Lower lobe of right lung (tissue), 2 donors: ENCODE data around the gene CLSTN2. TPM values are rescaled to one million over a fixed set of nuclear protein-coding genes. Genes with fewer than 3 reads are reported as not detected.

ENCODE experiments used
- ATAC-seq, 2 donors: fragments of 200-7000 bp; cut with Tn5 transposase; one replicate each; pipeline ENCODE4 v1.9.1; 2020 to 2022; ENCODE audit warnings: mild to moderate bottlenecking in 2 of 2, moderate library complexity in 2 of 2
- DNase-seq: peaks from one replicate; pipeline ENCODE4 v3.0.0-alpha.2; 2020
- H3K27ac ChIP-seq: fragments of 200-600 bp; one replicate; pipeline ENCODE4 v1.8.0; 2022
- H3K27me3 ChIP-seq: fragments of 200-600 bp; one replicate; pipeline ENCODE4 v1.8.0; 2022; ENCODE audit warnings: low read depth
- H3K36me3 ChIP-seq: fragments of 200-600 bp; one replicate; pipeline ENCODE4 v1.8.0; 2022; ENCODE audit warnings: mild to moderate bottlenecking
- H3K4me1 ChIP-seq: fragments of 200-600 bp; one replicate; pipeline ENCODE4 v1.8.0; 2022
- H3K4me3 ChIP-seq: fragments of 200-600 bp; one replicate; pipeline ENCODE4 v1.8.0; 2022; ENCODE audit warnings: mild to moderate bottlenecking
- H3K9me3 ChIP-seq: fragments of 200-600 bp; one replicate; pipeline ENCODE4 v1.8.0; 2022
- CTCF ChIP-seq: fragments of 200-600 bp; IDR thresholded peaks from one replicate; pipeline ENCODE4 v1.8.0; 2022; ENCODE audit warnings: antibody characterized with exemption, mild to moderate bottlenecking
- intact Hi-C: fragments of 100-400 bp; cut with DNase I; formaldehyde crosslinking; loops from one replicate; pipeline ENCODE4 v1.11.0; 2022
- total RNA-seq: library from RNA; stranded (reverse); fragmentation: NEBNext Ultra II Directional; extraction: Animal tissue kit (Norgen Biotek cat#: 25700); gene quantifications from one replicate; pipeline ENCODE4 v1.2.1, GENCODE V29; 2021
- donor health status: DM: no; HTN: yes; CAD: no; lungs with severe emphysema.

CLSTN2 gene
- total RNA-seq, 1 donor from 2014 or later = 4.5 TPM

- H3K27me3 ChIP-seq = no peaks in the 10 kb centered on the region
- intact Hi-C loops = no loop called here
- no peaks in the 10 kb centered on the region for H3K36me3 ChIP-seq
- no peak overlapping the region for H3K27ac ChIP-seq
- no peak for TF ChIP-seq CTCF
- H3K4me1 ChIP-seq = no peaks in the 10 kb centered on the region
- DNase-seq (no peak), ATAC-seq (no peak)
- no peak overlapping the region for H3K4me3 ChIP-seq
- no peaks in the 10 kb centered on the region for H3K9me3 ChIP-seq
Measured at GRCh38 chr3:140013220-140013619, 78.2 kb downstream of the CLSTN2 start.

DNA sequence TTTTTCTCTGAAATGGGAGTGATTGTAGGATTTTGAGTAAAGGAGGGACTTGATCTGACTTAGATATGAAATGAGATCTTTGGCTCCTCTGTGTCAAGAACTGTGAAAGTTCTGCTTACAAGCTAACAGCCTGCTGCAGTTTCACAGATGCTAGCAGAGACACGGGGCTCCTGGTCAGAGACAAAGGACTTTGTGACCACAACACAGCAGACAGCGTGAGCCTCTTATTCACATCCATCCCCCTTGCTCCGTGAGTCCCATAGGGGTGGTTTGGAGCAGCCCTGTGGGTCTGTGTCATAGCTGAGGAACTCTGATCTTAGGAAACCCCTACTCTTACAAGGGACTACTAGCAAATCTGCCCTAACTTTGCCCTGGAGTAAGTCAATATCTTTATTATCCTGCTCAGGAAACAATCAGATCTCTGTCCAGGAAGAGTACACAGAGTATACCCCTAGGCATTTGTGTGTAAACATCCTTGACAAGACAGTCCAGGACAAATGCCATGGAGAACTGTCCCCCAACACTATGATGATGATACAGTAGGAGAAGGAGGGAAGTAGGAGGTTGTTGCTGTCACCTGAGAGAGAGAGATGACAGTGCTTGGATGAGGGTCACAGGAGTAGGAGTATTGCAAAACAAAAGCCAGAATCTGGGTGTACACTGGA lies 80.0 kb downstream of the CLSTN2 start:
- DNase-seq (no peak), ATAC-seq (no peak)
- H3K27me3 ChIP-seq = no peaks in the 10 kb centered on the region
- no peak for TF ChIP-seq CTCF
- no peak overlapping the region for H3K4me3 ChIP-seq
- no peaks in the 10 kb centered on the region for H3K9me3 ChIP-seq
- intact Hi-C loops = no loop called here
- no peaks in the 10 kb centered on the region for H3K4me1 ChIP-seq
- H3K36me3 ChIP-seq = no peaks in the 10 kb centered on the region
- no peak overlapping the region for H3K27ac ChIP-seq

DNA sequence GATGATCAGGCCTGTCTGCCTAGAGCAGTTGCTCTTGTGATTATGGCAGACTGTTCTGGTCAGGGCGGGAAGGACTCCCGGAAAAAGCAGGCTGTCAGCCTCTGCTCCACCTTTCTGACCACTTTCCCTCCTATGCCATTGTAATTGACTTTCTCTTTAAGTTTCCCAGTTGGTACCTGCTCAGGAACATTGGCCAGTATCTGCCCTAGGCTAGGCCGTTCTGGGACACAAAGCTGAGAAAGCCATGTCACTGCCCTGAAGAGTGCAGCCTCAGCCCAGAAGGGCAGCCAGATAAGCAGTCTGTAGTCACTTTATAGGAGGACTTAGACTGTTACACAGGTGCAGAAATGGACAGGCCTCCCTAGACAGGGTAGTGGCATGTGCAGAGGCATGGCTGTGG lies 80.8 kb downstream of the CLSTN2 start:
- Histone ChIP-seq H3K9me3 (no peaks in the 10 kb centered on the region), H3K27me3 (no peaks in the 10 kb centered on the region), H3K4me1 (no peaks in the 10 kb centered on the region), H3K4me3 (no peak overlapping the region), H3K36me3 (no peaks in the 10 kb centered on the region), H3K27ac (no peak overlapping the region)
- no peak for TF ChIP-seq CTCF
- ATAC-seq = no peak
- DNase-seq = no peak
- intact Hi-C loops = no loop called here

- Histone ChIP-seq H3K9me3 (no peaks in the 10 kb centered on the region), H3K36me3 (no peaks in the 10 kb centered on the region), H3K4me1 (peaks cover 2% of the 10 kb centered on the region), H3K27ac (no peak overlapping the region), H3K27me3 (no peaks in the 10 kb centered on the region), H3K4me3 (no peak overlapping the region)
- ATAC-seq (no peak), DNase-seq (no peak)
- intact Hi-C loops = no loop called here
- no peak for TF ChIP-seq CTCF
Measured at GRCh38 chr3:140018556-140018955, 83.6 kb downstream of the CLSTN2 start.

GRCh38 chr3:140019946-140020345 lies 85.0 kb downstream of the CLSTN2 start:
- ATAC-seq (no peak), DNase-seq (no peak)
- Histone ChIP-seq H3K4me3 (no peak overlapping the region), H3K4me1 (peaks cover 6% of the 10 kb centered on the region), H3K27me3 (no peaks in the 10 kb centered on the region), H3K36me3 (no peaks in the 10 kb centered on the region), H3K9me3 (no peaks in the 10 kb centered on the region), H3K27ac (no peak overlapping the region)
- no peak for TF ChIP-seq CTCF
- intact Hi-C loops = no loop called here
